GM13976 (cell line): ENCODE data around the gene ANXA4.
"Not testable (repeated sequence)": the region's sequence is repeated elsewhere in the genome, so short reads cannot be mapped to it uniquely, and the experiment has no call there.

Experiments used
- DNase-seq: peaks from one replicate; pipeline ENCODE4 v3.0.0; 2012; ENCODE audit warnings: low spot score
- in situ Hi-C: fragments of 300-500 bp; cut with MboI; formaldehyde crosslinking; loops from one replicate; pipeline ENCODE4 v1.12.0; 2022; ENCODE audit warnings: low sequenced_read_pairs, mixed read lengths, inconsistent platforms; ENCODE audit not compliant: unreplicated experiment
- TF ChIP-seq, protein P1 (sequence below): IDR thresholded peaks from 2 replicates; pipeline ENCODE4 v1.5.1; 2012; ENCODE audit warnings: borderline replicate concordance, mild to moderate bottlenecking; ENCODE audit not compliant: insufficient read depth; ENCODE audit errors: extremely low read depth, missing control alignments, control extremely low read depth

The ANXA4 gene

DNA sequence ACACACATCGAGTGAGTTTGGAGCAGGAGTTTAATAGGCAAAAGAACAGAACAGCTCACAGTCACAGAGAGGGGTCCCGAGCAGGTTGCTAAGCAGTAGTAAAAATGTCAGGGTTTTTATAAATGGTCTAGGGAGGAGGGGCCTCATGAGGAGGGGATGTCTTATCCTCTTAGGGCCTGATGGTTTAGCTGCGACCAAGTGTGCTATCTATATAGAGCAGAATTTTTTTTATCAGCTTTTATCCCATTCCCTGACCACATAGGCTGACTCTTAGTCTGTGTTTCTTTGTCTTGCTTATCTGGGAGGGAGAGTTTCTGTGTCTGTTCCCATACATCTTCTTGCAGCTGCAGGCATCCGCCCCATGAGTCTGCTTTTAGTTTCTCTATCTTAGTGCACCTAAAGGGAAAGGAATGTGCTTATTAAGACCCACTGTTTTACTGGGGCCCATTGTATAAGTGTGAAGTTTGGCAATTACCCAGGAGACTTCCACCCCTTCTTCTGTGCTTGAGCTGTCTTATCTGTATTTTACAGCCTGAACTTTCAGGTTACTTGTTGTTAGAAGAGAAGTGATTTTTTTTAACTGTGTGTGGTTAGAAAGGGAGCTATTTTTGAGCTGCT is 57.1 kb downstream of the ANXA4 start:
- no peak for DNase-seq
- TF ChIP-seq, protein P1, sequence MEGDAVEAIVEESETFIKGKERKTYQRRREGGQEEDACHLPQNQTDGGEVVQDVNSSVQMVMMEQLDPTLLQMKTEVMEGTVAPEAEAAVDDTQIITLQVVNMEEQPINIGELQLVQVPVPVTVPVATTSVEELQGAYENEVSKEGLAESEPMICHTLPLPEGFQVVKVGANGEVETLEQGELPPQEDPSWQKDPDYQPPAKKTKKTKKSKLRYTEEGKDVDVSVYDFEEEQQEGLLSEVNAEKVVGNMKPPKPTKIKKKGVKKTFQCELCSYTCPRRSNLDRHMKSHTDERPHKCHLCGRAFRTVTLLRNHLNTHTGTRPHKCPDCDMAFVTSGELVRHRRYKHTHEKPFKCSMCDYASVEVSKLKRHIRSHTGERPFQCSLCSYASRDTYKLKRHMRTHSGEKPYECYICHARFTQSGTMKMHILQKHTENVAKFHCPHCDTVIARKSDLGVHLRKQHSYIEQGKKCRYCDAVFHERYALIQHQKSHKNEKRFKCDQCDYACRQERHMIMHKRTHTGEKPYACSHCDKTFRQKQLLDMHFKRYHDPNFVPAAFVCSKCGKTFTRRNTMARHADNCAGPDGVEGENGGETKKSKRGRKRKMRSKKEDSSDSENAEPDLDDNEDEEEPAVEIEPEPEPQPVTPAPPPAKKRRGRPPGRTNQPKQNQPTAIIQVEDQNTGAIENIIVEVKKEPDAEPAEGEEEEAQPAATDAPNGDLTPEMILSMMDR = no peak
- in situ Hi-C loops = no loop called here

- in situ Hi-C loops = no loop called here
- TF ChIP-seq, protein P1 = no peak
- DNase-seq = no peak
Observed at GRCh38 chr2:69801745-69802290, 59.9 kb downstream of the ANXA4 start.

GRCh38 chr2:69802781-69803367 is 60.9 kb downstream of the ANXA4 start:
- DNase-seq = peak; percentile 44
- in situ Hi-C loops = not testable (repeated sequence)

- TF ChIP-seq, protein P1 = no peak
- no peak for DNase-seq
- in situ Hi-C loops = no loop called here
Observed at GRCh38 chr2:69804416-69804815, 62.5 kb downstream of the ANXA4 start.

DNA sequence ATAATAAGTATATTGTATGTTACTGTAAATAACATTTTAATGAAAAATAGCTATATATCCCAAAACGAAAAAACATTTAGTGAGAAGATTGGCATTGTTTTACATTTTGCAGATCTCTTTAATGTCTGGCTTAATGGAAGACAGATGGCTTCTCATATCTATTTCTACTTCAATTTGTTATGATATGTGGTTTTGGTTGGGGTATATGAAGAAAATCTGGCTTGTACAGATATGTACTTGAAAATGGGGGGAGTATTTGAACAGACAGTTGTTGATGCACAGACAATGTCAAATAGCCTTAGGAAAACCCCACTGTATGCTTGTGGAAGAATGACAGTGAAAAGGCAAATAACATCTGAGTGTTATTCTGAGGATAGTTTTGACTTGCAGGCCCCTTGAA is 64.0 kb downstream of the ANXA4 start:
- in situ Hi-C loops = no loop called here
- TF ChIP-seq, protein P1 = no peak
- no peak for DNase-seq

DNA sequence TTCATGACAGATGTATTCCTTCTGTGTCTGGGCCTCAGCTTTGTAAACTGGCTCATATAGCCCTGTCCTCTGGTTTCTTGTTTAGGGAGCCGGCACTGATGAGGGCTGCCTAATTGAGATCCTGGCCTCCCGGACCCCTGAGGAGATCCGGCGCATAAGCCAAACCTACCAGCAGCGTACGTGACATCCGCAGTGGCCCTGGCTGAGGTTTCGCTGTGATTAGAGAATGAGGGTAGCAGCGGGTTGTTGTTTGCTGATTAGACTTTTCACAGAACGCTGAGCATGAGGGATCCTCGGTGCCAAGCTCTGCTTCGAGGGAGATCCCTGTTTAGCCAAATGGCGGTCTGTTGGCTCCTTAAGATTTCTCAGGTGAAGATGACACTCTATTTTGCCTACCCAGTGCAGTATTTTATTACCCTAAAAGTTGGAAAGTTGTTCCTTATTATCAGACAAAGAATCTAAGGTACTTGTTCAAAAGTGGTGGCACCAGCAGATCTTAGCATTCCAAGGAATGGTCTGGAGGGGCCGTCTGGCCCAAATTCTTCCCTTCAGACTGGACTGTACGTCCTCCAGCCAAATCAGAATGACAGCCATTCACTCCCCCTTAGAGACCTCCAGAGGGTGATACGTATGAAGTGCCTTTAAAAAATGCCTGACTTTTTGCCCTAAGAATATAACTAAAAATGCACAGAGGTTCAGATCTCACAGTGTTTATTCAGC is 66.0 kb downstream of the ANXA4 start:
- no peak for DNase-seq
- TF ChIP-seq, protein P1 = no peak
- in situ Hi-C loops = no loop called here

- in situ Hi-C loops = loop anchor here (5.0 kb wide), 1 partner anchor 73 kb away; no protein-coding TSS in a partner anchor
- DNase-seq = no peak
- TF ChIP-seq, protein P1 = no peak
Observed at GRCh38 chr2:69810550-69810949, 68.6 kb downstream of the ANXA4 start.
